ENCODE data around the gene IFITM1. TPM values are rescaled to one million over a fixed set of nuclear protein-coding genes. Genes with fewer than 3 reads are reported as not detected.

IFITM1 gene
- total and polyA plus RNA-seq, 2 of the 13 experiments (the other 11 are each of a cell fraction or from before 2014, with no cell fraction given), result 0.38 to 11.1 TPM

- no peak overlapping the region for H3K4me2 ChIP-seq (ENCODE audit: low read depth, low read length)
- POLR2A ChIA-PET, result no interaction called here
Measured at GRCh38 chr11:304061-304506, 9.8 kb upstream of the IFITM1 start.

More at GRCh38 chr11:304061-304506, 9.8 kb upstream of the IFITM1 start:
- no TSS peak for BruUV-seq (replicated peaks)
- in situ Hi-C loops (cut with HindIII; ENCODE audit: extremely low pct_ligation_motif_present, low pct_unique_long_range_greater_than_20kb), result loop anchor here (5.0 kb wide), 1 partner anchor 63 kb away; the partner anchor contains the start of gene B4GALNT4
- CTCF ChIA-PET (ENCODE audit: low intra/inter-chr PET ratio, low total read pairs), result no interaction called here
- Histone ChIP-seq H3K27me3 (ENCODE audit: control insufficient read depth in 1 of 2, insufficient read depth in 2 of 2, low read length in 2 of 2) (peaks cover 1 to 8% of the 10 kb centered on the region in 2 experiments; a peak in 3 of 5 replicates), H3K36me3 (replicated peaks in 1 of 2; ENCODE audit: control insufficient read depth in 1 of 2, insufficient read depth in 2 of 2, low read length in 2 of 2) (no peaks in the 10 kb centered on the region), H3K4me3 (replicated peaks in 1 of 3; ENCODE audit: insufficient read depth in 1 of 3, low read depth in 2 of 3, low read length in 3 of 3) (no peak overlapping the region), H4K20me1 (ENCODE audit: insufficient read depth, low read length) (no peaks in the 10 kb centered on the region), H3K27ac (ENCODE audit: extremely low read length, insufficient read depth, low read length) (no peak overlapping the region), H3K9ac (ENCODE audit: insufficient read depth, low read depth, low read length) (no peak overlapping the region), H3K4me1 (ENCODE audit: insufficient read depth, low read length) (peaks cover 55% of the 10 kb centered on the region), H3K9me3 (ENCODE audit: low read length) (no peaks in the 10 kb centered on the region), H3K79me2 (ENCODE audit: insufficient read depth, low read length) (peaks cover 1% of the 10 kb centered on the region), H2AFZ (ENCODE audit: low read length) (no peak overlapping the region)
- intact Hi-C loops (cut with micrococcal nuclease; ENCODE audit: unreplicated experiment), result no loop called here
- WGBS (ENCODE audit: low lambda C conversion rate), result 97% methylated on average over 46 of the region's 52 CpGs
- DNase-seq (ENCODE audit: low spot score) (no peak), ATAC-seq (no peak), FAIRE-seq (no peak)
- TF ChIP-seq THAP11 (CRISPR knock-in tag; IDR thresholded peaks at IDR 0.05) (no peak), ERF (CRISPR knock-in tag; IDR thresholded peaks at IDR 0.05) (no peak), ZNF660 (CRISPR knock-in tag; IDR thresholded peaks at IDR 0.05; ENCODE audit: borderline replicate concordance, low read depth) (no peak), RORA (CRISPR knock-in tag; IDR thresholded peaks at IDR 0.05) (no peak), RFX1 (IDR thresholded peaks at IDR 0.05) (no peak), HNF1B (CRISPR knock-in tag; IDR thresholded peaks at IDR 0.05) (no peak)
